Muscle layer of duodenum (tissue), 2 donors: Measurements from ENCODE around the gene MON1A.
"Not testable (repeated sequence)": the region's sequence is repeated elsewhere in the genome, so short reads cannot be mapped to it uniquely, and the experiment has no call there.

ENCODE experiments used
- H3K27ac ChIP-seq: one replicate; pipeline ENCODE4 v1.7.0; 2013; ENCODE audit warnings: mild to moderate bottlenecking, low read length
- H3K27me3 ChIP-seq: one replicate; pipeline ENCODE4 v1.7.0; 2013; ENCODE audit warnings: low read depth, mild to moderate bottlenecking, control low read depth, low read length
- H3K36me3 ChIP-seq, 2 donors: one replicate each; pipeline ENCODE4 v1.7.0; 2013; ENCODE audit warnings: low read length in 2 of 2, control low read depth in 1 of 2, mild to moderate bottlenecking in 1 of 2; ENCODE audit not compliant: insufficient read depth in 2 of 2, control insufficient read depth in 1 of 2
- H3K4me1 ChIP-seq, 2 donors: one replicate each; pipeline ENCODE4 v1.7.0; 2013; ENCODE audit warnings: low read length in 2 of 2, mild to moderate bottlenecking in 2 of 2, control low read depth in 1 of 2, moderate library complexity in 1 of 2; ENCODE audit not compliant: insufficient read depth in 2 of 2, control insufficient read depth in 1 of 2
- H3K4me3 ChIP-seq, 2 donors: one replicate each; pipeline ENCODE4 v1.7.0; 2013; ENCODE audit warnings: low read length in 2 of 2, low read depth in 1 of 2, mild to moderate bottlenecking in 1 of 2
- H3K9me3 ChIP-seq, 2 donors: one replicate each; pipeline ENCODE4 v1.7.0; 2013; ENCODE audit warnings: low read length in 2 of 2, control low read depth in 1 of 2, mild to moderate bottlenecking in 1 of 2; ENCODE audit not compliant: control insufficient read depth in 1 of 2
- donor health status: healthy.

The MON1A gene

DNA sequence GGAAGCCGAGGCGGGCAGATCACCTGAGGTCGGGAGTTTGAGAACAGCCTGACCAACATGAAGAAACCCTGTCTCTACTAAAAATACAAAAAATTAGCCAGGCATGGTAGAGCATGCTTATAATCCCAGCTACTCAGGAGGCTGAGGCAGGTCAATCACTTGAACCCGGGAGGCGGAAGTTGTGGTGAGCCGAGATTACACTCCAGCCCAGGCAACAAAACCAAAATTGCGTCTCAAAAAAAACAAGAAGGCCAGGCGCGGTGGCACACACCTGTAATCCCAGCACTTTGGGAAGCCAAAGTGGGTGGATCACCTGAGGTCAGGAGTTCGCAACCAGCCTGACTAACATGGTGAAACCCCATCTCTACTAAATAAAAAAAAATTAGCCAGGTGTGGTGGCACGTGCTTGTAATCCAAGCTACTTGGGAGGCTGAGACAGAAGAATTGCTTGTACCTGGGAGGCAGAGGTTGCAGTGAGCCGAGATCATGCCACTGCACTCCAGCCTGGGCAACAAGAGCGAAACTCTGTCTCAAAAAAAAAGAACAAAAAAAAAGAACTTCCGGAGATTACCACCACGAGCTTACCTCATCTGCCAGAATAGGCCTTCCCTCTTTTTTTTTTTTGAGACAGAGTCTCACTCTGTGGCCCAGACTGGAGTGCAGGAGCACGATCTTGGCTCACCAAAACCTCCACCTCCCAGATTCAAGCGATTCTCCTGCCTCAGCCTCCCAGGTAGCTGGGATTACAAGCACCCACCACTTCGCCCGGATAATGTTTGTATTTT, 11.6 kb downstream of the MON1A start:
- H3K36me3 ChIP-seq, H3K27ac ChIP-seq, H3K27me3 ChIP-seq, H3K4me1 ChIP-seq, H3K9me3 ChIP-seq, H3K4me3 ChIP-seq: not testable (repeated sequence)

DNA sequence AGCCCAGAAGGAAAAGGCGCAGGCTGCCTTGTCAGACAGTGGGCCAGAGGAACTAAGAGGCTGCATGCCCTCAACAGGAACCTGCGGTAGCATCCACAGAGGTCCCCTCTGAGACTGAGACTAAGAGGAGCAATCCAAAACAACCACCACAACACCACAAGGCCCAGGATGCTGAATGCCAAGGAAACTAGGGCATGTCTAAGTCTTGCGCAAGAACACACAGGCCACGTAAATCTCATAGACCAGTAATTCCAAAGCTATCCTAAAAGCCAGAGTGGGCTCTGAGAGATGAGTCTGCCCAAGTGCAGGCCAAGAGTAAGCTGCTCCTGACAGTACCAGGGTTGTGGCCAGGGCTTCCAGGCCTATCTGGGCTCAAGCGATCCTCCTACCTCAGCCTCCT, 12.9 kb downstream of the MON1A start:
- Histone ChIP-seq H3K27me3 (no peaks in the 10 kb centered on the region), H3K4me1 (no peaks in the 10 kb centered on the region)

DNA sequence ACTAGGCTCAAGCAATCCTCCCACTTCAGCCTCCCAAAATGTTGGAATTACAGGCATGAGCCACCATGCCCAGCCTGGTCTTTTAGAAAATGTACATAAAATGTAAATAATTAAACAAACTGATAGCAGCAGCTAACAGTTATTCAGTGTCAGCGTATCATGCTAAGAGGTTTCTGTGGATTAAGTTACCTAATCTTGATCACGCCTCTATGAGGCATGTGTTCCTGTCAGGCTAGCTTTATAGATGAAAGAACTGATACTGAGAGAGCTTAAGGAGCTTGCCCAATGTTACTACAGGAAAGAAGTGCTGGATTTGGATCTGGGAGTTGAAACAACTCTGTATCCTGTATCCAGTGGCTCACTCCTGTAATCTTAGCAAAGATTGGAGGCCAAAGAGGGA, 14.7 kb downstream of the MON1A start:
- Histone ChIP-seq H3K36me3 (peaks cover 13 to 30% of the 10 kb centered on the region in 2 donors), H3K27ac (no peak overlapping the region), H3K4me1 (no peaks in the 10 kb centered on the region), H3K27me3 (no peaks in the 10 kb centered on the region), H3K9me3 (no peaks in the 10 kb centered on the region), H3K4me3 (no peak overlapping the region)

More for the DNA sequence above, 12.9 kb downstream of the MON1A start:
- H3K36me3 ChIP-seq = peaks cover 13 to 14% of the 10 kb centered on the region in 2 donors
- no peaks in the 10 kb centered on the region for H3K9me3 ChIP-seq
- no peak overlapping the region for H3K4me3 ChIP-seq
- no peak overlapping the region for H3K27ac ChIP-seq

DNA sequence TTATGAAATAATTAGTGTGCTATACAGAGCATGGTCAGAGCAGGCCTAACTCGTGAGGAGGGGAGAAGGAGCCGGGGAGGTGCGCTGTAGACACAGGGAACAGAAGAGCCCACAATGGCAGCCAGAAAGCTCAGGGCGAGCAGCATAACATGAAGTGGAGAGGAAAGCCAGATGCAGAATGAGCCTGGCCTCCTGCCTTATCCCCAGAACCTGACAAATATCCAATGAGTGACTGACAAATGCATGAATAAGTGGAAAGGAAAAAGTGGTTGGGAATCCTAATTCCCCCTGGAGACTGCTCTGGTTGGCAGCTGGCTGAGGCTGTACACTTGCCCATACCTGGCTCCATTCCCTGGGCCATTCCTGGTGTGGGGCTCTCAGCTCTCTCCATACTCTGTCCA, 16.7 kb downstream of the MON1A start:
- peaks cover 13 to 40% of the 10 kb centered on the region in 2 donors for H3K36me3 ChIP-seq
- no peaks in the 10 kb centered on the region for H3K9me3 ChIP-seq
- no peak overlapping the region for H3K27ac ChIP-seq
- no peaks in the 10 kb centered on the region for H3K4me1 ChIP-seq
- H3K27me3 ChIP-seq = no peaks in the 10 kb centered on the region
- no peak overlapping the region for H3K4me3 ChIP-seq

DNA sequence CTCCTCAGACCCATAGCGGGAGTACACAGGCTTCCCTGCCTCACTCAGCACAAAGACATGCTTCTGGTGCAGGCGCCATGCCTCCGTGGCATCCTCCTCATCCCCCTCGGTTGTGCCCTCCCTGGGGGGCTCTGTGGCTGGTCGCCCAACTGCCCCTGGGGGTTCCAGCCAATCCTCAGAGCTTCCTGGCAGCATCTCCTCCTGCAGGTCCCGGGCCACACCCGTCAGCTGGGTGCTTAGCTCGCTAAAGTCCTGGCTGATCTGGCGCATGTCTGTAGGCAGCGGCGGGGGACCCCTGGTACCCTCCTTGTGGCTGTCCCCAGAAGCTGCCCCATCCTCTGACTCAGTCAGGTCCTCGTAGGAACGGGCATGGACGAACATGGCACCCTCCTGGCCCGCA, 18.0 kb downstream of the MON1A start:
- H3K36me3 ChIP-seq = peaks cover 13 to 40% of the 10 kb centered on the region in 2 donors
- peaks cover under 1 to 2% of the 10 kb centered on the region in 2 donors for H3K4me1 ChIP-seq
- no peak overlapping the region for H3K27ac ChIP-seq
- H3K9me3 ChIP-seq = no peaks in the 10 kb centered on the region
- no peaks in the 10 kb centered on the region for H3K27me3 ChIP-seq
- no peak overlapping the region for H3K4me3 ChIP-seq

DNA sequence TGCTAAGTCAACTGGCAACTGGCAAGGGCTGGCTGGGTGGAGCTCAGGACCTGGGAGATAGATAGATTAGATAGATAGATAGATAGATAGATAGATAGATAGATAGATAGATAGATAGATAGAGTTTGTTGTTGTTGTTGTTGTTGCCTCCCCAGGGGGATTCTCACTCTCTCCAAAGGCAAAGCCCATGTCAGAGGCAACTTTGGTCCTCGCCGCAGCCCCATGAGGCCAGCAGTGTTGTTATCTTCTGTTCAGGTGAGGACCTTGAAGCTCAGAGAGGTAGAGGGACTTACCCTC, 18.5 kb downstream of the MON1A start:
- Histone ChIP-seq H3K27me3 (no peaks in the 10 kb centered on the region), H3K4me3 (no peak overlapping the region), H3K36me3 (peaks cover 13 to 40% of the 10 kb centered on the region in 2 donors), H3K9me3 (no peaks in the 10 kb centered on the region), H3K4me1 (peaks cover 5 to 7% of the 10 kb centered on the region in 2 donors), H3K27ac (no peak overlapping the region)

DNA sequence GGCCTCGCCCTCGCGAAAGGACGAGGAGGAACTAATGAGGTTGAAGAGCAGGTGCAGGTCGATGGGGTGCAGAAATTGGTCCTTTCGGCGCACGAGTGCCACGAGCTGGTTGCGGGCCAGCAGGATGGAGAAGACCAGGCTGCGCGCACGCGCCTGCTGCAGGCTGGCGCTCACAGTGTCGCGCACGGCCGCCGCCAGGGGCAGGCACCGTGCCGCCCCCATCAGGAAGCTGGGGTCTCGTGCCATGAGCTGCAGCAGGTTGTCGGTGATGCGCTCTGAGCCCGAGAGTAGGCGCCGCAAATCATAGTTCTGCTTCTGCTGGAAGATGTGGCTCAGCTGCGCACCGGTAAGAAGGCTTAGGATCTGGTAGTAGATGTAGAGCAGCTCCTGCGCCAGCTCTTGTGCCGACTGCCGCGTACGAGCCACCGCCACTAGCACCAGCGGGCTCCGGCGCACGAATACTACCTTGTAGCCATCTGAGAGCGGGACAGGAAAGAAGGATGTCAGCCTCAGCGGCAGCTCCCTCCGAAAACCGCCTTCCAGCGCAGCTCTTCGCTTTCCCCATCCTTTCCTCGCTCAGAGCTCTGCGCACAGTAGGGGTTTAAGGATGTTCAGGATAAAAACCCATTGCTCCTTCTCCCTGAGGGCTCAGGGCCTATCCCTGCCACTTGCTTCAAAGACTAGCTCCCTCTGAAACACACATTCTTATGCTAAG, 19.0 kb downstream of the MON1A start:
- H3K36me3 ChIP-seq = peaks cover 13 to 40% of the 10 kb centered on the region in 2 donors
- no peaks in the 10 kb centered on the region for H3K9me3 ChIP-seq
- peaks cover 5 to 12% of the 10 kb centered on the region in 2 donors for H3K4me1 ChIP-seq
- no peaks in the 10 kb centered on the region for H3K27me3 ChIP-seq
- H3K27ac ChIP-seq = no peak overlapping the region
- no peak overlapping the region for H3K4me3 ChIP-seq

DNA sequence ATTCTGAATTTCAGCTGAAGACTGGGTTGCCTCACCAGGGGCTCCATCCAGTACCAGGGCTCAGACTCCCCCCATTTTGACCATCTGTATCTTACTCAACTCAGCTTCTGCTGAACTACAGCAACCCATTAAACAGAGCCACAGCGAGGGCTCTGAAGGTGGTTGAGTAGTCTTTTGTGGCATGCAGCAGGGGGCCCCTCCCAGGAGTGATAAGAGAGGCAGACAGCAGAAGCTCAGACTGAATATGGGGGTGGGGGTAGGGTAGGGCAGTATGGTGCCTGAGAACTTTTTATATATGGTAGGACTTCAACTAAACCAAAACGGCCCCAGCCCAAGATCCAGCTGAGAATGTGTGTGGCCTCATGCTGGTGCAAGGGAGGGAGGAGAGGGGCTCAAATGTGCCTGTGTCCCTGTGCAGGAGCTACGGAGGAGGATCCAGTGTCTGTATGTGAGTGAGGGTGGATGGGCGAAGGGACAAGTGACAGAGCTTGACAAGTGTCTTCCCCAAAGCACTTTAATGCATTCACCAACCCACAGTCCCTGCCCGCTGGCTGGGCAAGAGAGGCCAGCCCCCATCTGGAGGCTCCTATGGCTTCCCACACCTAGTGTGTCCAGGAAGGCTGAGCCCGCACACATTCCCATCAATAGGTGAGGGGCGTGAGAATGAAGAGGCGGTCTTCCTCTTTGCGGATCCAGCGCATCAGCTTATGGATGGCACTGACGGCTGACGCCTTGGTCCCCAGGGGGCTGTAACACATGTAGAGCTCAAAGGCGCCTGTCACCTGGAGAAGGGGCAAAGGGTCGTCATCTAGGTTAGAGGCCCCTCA, 21.0 kb downstream of the MON1A start:
- Histone ChIP-seq H3K9me3 (no peaks in the 10 kb centered on the region), H3K27me3 (no peaks in the 10 kb centered on the region), H3K27ac (no peak overlapping the region), H3K36me3 (peaks cover 13 to 40% of the 10 kb centered on the region in 2 donors), H3K4me3 (no peak overlapping the region), H3K4me1 (peaks cover 5 to 19% of the 10 kb centered on the region in 2 donors)

DNA sequence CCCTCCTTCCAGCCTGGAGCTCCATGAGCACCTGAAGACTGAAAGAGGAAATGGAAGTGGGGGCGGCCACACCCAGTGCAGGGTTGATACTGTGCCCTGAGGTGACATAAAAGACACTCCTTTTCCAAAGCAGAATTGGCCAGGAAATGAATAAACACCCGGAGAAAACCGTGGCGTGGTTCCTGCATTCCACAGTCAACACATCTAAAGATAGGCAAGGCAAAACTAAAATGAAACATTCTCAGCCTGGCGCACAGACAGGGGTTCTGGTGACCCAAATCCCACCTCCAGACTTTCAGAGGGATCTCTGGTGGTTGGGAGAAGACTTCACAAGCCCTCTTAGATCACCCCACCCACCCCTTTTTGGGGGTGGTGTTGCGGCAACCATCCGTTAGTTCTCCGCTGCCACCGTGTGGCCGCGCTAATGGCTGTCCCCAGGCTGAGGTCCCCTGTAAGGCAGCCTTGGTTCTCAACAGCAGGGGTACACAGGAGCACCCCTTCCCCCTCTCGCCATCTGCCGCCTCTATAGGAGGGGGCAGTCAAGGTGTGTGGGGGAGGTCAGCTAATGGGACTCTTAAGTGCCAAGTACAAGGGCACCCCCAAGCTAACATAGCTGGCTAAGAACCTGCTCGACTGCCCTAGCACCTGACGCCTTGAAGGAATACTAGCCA, 23.4 kb downstream of the MON1A start:
- peaks cover 0 to 23% of the 10 kb centered on the region in 2 donors for H3K36me3 ChIP-seq
- H3K9me3 ChIP-seq = no peaks in the 10 kb centered on the region
- peak overlapping the region; percentile 53 for H3K27ac ChIP-seq
- no peaks in the 10 kb centered on the region for H3K27me3 ChIP-seq
- peaks cover 5 to 22% of the 10 kb centered on the region in 2 donors for H3K4me1 ChIP-seq
- peak overlapping the region; percentile 9 to 42 for H3K4me3 ChIP-seq

DNA sequence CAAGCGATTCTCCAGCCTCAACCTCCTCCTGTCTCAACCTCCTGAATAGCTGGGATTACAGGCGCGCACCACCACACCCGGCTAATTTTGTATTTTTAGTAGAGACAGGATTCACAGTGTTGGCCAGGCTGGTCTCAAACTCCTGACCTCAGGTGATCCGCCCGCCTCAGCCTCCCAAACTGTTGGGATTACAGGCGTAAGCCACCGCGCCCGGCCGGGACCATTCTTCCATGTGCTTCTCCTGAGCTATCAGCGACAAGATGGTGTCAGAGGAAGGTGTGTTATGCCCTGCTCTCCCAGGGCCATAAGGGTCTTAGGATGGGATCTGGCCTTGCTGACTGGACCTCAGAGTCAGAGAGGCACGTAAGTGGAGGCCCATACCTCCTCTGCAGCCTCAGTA, 25.2 kb downstream of the MON1A start:
- H3K4me3 ChIP-seq, H3K27me3 ChIP-seq, H3K27ac ChIP-seq, H3K9me3 ChIP-seq, H3K36me3 ChIP-seq: not testable (repeated sequence)
- H3K4me1 ChIP-seq = peaks cover 5 to 22% of the 10 kb centered on the region in 2 donors
